B cell (primary cell): Measurements from ENCODE around the gene USP36.

Experiments
- CTCF ChIP-seq: fragments of 200-600 bp; IDR thresholded peaks from one replicate; pipeline ENCODE4 v1.8.0; 2022; ENCODE audit warnings: antibody characterized with exemption, mild to moderate bottlenecking
- EZH2 ChIP-seq: IDR thresholded peaks from 2 replicates; pipeline ENCODE4 v1.6.1; 2012; ENCODE audit warnings: borderline replicate concordance, low read depth, mild to moderate bottlenecking, moderate library complexity, low read length; ENCODE audit not compliant: insufficient read depth, poor library complexity, severe bottlenecking

GRCh38 chr17:78886954-78887353 lies 46.3 kb upstream of the USP36 start:
- TF ChIP-seq EZH2 (no peak), CTCF (no peak)
